Stimulated activated CD4-positive, alpha-beta T cell treated with anti-CD3 and anti-CD28 coated beads, TNF-alpha, amount 100 ng/mL, for 4 hours (primary cell): Measurements from ENCODE around the gene SDHC.
"Not testable (repeated sequence)": the region's sequence is repeated elsewhere in the genome, so short reads cannot be mapped to it uniquely, and the experiment has no call there.

Experiments used
- DNase-seq, 3 experiments: peaks; one replicate each; pipeline ENCODE4 v3.0.0-alpha.2; 2020; ENCODE audit warnings: low read depth in 3 of 3

SDHC gene

DNA sequence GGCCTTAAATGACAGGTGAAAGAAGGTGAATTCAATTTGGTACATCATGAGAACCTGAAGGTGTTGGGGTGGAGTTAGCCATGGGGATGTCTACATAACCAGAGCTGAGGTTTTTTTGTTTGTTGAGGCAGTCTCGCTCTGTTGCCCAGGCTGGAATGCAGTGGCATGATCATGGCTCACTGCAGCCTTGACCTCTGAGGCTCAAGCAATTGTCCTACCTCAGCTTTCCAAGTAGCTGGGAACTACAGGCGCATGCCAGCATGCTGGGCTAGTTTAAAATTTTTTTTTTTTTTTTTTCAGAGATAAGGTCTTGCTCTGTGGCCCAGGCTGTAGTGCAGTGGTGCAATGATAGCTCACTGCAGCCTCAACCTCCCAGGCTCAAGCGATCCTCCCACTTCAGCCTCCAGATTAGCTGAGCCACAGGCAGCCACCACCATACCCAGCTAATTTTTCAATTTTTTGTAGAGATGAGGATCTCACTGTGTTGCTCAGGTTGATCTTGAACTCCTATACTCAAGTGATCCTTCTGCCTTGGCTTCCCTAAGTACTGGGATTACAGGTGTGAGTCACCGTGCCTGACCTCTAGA is 2.5 kb upstream of the SDHC start:
- no peak for DNase-seq

DNA sequence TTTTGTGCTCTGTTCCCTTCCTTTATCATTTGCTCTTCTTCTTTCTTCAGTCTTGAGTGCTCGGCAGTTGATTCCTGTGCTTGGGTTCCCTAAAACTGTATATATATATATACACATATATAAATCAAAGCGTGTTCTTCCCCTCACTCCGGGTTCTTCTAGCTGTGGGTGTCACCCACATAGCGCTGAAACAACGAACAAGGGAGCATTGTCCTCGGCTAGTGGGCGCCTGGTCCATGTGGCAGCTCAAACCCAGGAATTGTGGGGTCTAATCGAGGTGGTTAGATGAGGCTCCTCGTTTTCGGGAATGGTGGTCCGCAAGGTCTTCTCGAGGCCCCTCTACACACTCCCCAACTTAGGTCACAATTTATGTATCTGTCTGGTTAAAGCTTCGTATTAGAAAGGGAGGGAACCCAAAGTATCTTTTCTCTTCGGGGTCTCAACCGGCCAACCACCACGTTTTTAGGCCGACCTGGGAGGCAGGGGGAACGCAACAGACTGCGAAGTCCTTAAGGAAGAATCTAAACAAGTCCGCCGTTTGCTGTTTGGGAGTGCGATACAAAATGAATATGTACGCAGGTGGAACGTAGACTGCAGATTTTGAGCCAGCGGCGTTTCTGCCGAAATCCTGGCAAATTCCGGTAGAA is 504 bp upstream of the SDHC start:
- no peak for DNase-seq

DNA sequence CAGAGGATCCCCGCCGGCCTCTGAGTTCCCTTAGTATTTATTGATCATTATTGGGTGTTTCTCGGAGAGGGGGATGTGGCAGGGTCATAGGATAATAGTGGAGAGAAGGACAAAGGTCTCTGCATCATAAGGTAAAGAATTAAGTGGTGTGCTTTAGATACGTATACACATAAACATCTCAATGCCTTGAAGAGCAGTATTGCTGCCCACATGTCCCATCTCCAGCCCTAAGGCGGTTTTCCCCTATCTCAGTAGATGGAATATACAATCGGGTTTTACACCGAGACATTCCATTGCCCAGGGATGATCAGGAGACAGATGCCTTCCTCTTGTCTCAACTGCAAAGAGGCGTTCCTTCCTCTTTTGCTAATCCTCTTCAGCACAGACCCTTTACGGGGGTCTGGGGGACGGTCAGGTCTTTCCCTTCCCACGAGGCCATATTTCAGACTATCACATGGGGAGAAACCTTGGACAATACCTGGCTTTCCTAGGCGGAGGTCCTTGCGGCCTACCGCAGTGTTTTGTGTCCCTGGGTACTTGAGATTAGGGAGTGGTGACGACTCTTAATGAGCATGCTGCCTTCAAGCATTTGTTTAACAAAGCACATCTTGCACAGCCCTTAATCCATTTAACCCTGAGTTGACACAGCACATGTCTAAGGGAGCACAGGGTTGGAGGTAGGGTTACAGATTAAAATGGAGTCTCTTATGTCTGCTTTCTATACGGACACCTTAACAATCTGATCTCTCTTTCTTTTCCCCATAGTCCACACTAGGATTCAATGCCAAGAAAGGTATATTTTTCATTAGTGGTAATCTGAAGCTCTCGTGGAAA is 1.9 kb downstream of the SDHC start:
- DNase-seq: not testable (repeated sequence)

DNA sequence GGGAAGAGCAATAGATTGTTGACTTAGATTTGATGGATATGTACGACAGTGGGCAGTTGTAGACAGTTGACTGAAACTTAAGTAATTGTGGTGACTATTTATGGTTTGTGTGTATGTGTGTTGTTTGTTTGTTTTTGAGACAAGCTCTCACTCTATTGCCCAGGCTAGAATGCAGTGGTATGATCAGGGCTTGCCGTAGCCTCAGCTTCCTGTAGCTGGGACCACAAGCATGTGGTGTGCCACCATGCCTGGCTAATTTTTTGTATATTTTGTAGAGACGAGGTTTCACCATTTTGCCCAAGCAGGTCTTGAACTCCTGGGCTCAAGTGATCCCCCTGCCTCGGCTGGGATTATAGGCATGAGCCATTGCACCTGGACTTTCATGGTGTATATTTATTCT is 9.8 kb downstream of the SDHC start:
- no peak for DNase-seq

DNA sequence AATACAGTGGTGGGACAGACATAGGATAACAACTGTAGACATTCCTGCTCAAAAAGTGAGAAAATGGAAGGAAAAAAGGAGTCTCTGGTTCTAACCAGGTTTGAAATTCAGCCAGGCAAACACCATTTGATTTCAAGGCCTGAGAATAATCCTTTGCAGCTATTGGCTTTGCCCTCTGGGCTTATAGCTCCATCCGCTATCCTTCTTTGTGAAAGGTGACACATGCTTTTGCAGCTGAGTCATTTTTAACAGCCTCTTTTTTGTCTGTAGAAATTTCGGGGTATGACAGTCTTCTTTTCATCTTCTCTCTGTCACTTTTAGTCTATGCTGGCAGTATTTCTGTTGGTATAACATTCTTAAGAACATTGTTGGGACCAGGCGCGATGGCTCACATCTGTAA is 16.2 kb downstream of the SDHC start:
- no peak for DNase-seq

DNA sequence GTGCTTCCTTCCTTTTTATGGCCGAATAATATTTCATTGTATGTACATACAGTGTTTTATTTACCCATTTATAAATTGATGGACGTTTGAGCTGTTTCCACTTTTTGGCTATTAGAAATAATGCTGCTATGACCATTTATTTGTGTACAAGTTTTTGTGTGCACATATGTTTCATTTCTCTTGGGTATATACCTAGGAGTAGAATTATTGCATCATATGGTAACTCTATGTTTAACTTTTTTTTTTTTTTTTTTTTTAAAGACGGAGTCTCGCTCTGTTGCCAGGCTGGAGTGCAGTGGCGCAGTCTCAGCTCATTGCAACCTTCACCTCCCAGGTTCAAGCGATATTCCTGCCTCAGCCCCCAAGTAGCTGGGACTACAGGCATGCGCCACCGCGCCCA is 19.0 kb downstream of the SDHC start:
- no peak for DNase-seq

DNA sequence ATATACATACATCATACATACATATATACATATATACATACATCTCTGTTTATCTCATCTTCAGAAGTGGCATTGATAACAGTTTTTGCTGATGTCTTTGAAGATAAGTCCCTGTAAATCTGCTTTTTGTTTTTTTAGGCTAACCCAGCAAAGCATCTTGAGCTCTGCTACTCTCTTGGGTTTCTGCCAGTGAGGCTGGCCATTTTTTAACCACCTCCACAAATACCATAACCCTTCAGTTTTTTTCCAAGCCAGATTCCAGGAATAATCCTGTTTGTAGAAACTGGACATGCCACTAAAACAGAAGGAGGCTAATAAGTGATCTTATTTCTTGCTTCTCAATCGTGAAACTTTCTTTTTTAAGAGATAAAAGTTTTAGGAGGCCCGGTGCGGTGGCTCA is 21.6 kb downstream of the SDHC start:
- no peak for DNase-seq

DNA sequence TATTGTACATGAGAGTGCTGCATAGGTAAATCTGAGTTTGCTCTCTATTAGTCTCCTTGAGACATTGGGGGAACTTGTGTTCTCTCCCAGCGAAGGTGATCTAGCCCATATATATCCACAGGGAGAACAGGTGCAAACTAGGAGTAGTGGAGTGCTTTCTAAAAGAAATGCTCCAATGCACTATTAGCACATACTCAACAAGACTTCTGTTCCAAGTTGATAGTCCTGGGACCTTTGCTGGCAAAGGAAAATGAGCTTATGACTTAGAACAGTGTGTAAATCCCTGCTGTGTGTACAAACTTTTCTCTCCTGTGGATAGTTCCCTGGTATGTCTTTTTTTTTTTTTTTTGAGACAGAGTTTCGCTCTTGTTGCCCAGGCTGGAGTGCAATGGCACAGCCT is 28.0 kb downstream of the SDHC start:
- no peak for DNase-seq

DNA sequence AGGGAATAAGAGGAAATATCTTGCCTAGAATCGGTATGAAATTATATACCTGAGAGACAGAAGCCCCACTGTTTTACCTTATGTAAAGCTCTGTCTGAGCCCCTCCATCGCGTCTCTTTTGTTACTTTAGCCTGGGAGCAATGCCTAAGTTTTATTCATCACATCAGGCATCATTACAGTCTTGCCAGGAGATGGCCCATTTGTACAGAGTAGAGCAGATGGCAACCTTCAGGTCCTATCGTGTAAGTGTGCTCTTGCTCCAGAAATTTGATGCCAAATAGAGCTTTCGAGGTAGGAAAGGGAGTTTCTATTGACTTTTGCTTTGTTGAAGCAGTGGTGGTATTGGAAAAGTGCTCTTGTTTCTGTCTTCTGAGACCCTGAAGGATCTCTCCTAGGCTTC is 28.6 kb downstream of the SDHC start:
- DNase-seq: no peak

DNA sequence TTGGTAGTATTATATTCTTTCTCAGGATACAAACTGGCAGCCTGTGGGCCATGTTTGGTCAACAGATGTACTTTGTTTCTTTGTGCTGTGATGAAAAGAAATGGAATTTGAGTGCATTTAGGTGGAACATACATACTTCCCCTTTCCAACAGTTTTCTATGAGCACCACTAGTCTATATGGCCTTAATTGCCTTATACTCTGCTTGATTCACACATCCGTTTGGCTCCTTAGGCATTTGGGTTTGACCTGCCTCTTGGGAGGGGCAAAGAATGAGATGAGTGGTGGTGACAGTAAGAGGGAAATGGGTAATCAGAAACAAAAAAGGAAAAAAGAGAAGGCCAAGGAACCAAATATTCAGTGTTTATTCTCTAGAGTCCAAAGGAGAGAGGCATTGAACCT is 36.5 kb downstream of the SDHC start:
- no peak for DNase-seq

DNA sequence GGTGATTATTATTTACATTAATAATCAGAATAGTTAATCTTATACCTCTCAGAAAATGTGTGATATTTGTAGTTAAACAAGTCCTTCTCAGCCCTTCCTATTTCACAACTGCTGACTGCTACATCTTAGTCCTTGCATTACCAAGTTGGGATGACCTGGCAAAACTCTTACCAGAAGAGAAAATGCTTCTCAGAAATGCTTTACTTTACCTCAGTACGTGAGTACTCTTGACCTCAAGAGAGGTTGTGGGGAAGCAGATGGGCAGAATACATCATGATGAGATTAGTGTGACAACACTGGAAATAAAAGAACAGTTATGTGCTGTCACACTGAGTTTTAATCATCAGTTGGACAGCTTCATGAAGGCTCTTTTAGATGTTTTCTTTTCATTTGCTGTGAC is 37.3 kb downstream of the SDHC start:
- DNase-seq: no peak

DNA sequence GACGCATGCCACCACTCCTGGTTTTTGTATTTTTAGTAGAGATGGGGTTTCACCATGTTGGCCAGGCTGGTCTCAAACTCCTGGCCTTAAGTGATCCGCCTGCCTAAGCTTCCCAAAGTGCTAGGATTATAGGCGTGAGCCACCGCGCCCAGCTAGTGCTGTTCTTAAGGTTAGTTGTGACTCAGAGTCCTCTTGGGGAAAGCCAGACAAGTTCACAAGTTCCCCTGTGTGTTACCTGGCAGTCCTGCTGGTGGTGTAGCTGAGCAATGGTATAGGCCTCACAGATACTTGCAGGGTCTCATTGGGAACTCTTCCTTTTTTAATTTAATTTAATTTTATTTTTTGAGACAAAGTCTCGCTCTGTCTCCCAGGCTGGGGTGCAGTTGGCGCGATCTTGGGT is 42.9 kb downstream of the SDHC start:
- no peak for DNase-seq

DNA sequence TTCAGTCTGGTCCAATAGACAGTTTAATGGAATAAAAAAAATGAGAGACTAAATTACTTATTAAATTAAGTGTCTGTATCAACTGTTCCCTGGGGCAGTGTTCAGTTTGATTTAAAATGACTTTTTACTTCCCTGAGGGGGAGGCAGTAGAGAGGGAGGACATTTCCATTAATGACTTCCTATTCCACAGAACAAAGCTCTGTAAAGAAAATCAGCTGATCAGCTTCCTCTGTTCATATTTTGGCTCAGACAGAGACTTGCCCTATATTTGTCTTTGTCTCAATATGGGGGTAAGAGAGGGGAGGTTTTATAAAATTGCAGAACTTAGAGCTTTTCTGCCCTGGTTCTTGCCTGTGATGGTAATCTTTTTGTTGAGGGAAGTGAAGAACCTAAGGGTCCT is 45.1 kb downstream of the SDHC start:
- DNase-seq: no peak

DNA sequence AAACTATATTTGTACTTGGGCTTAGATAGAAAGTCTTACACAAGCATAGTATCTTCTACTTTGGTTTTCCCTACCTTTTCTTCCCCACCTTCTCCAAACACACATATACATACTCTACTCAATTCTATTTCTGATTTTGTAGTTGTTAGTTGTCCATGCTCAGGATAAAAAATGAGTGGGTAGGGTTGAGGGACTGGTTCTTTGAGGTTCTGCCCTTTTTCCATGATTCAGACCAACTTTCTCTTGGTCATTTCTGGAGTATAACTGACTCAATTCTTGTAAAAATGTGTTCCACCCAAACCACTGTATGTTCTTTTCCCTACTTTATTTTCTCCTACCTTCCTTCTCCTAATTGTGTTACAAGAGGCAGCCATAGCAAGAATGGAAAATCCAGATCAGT is 50.2 kb downstream of the SDHC start:
- no peak for DNase-seq

DNA sequence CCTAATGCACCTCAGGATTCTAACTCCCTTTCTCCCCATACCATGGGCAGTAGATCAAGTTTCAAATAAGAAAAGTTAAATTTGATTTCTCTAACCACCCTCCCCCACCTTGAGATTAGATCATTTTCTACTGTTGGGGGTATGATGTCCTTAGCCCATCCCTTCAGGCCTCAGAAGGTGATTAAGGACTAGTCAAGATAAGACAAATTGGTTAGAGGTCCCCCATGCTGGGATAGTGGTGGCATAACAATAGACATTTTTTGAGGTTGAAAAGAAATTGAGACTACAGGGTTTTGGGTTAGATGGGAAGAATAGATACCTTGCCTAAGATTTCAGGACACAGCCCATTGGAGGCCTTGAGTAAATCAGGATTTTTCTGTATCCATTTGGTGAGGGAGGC is 51.0 kb downstream of the SDHC start:
- DNase-seq: no peak

DNA sequence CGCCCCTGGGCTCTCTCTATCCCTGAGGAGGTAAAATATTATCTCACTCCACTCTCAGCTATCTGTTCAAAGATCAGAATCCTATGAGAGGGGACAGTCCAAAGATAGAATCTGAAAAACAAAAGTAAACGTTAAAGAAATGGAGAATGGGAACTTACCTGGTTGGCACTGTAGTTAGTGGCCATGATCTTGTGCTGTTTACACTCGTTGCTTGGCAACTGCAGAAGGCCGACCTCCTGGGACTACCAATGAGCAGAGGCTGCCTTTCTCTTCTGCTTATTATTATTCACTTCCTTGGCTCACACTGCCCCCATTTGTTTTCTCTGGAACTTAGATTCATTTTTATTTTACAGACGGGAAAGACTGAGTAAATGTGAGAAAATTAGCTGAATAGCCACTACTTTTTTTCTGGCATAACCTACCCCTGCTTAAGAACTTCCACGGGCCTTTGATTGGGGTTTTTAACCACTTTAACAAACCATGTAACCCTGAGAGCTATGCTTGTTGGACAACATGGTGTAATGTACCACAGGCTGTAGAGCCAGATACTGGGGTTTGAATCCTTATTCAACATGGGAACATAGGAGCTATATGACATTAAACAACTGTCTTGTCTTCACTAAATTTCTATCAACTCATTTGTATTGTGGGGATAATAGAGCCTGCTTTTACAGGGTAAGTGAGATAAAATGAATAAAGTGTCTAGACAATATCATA is 53.7 kb downstream of the SDHC start, which contains the start of gene CFAP126:
CFAP126 (minus strand) TSS at position 193 of the 717 bp plus-strand sequence; CDS start at position 185, 8 bp downstream.
- no peak for DNase-seq

DNA sequence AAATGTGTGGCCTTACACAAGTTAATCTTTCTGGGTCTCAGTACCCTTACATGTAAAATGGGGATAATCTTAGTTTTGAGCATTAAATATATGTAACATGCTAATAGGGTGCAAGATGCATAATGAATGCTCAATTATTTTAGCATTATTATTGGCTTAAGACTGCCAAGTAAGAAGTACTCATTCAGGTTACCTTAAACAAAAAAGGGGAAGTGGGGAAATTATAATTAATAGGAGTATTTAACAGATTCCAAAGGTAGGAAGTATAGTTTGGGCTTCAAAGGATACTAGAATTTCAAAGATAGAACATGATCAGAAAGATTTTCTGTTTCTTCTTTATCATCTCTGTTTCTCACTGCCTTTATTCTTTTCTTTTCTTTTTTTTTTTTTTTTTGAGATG is 59.3 kb downstream of the SDHC start:
- no peak for DNase-seq

DNA sequence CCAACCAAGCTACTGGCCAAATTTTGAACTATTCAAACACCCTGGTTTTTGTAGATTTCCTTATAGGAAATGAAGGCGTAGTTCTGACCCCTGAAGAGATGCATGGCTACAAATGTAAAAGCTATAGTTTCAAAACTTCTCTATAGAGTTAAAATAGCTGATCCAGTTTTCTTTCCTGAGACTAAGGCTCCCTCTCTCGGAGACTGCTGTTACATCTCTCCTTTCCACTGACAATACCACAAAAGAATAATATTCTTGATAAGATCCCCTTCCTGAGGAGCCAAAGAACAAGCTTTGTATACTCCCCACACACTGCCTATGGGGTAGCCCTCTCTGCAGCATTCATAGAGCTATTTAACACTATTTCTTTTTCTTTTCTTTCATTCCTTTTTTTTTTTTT is 60.2 kb downstream of the SDHC start:
- no peak for DNase-seq

DNA sequence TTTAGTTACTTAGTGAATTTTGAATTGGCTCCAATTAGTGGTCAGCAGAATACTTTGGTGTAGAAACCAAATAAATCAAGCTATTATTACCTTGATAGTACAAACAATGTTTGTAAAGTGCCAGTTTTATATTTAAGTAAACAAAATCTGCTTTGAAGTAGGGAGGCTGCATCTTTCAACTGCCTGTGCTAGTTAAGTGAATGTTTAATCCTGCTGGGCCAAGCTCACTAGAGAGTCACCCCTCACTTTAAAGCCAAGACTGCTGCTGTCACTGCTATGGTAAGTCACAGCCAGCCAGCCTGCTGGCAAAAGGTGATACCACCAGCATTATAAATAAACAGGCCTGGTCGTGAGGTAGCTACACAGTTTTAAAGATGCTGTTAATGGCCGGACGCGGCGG is 63.8 kb downstream of the SDHC start:
- no peak for DNase-seq

DNA sequence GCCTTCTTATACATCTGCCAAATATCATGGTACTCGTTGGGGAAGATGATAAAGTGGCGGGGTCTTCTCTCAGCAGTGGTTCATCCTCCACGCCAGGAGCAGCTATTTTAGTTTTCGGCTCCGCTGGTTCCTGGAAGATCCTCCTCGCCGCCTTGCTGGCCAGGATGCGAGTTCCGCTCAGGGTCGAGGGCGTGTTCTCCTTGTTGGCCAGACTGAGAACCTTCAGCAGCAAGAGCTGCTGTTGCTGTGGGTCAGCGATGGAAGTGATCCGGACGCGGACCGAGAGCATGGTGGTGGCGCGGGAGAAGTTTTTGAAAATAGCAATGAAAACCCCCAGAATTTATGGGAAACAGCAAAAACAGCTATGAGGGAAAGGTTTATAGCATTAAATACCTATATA is 64.9 kb downstream of the SDHC start:
- no peak for DNase-seq

DNA sequence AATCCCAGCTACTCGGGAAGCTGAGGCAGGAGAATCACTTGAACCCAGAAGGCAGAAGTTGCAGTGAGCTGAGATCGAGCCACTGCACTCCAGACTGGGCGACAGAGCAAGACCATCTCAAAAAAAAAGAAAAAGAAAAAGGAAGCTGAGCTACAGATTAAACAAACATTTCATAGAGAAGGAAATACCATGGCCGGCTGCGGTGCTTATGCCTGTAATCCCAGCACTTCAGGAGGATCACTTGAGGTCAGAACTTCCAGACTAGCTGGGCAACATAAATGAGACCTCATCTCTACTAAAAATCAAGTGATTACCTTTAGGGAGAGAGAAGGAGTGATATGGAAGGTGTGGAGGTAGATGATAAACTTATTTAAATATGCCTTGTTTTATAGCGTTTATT is 67.5 kb downstream of the SDHC start:
- DNase-seq: no peak

DNA sequence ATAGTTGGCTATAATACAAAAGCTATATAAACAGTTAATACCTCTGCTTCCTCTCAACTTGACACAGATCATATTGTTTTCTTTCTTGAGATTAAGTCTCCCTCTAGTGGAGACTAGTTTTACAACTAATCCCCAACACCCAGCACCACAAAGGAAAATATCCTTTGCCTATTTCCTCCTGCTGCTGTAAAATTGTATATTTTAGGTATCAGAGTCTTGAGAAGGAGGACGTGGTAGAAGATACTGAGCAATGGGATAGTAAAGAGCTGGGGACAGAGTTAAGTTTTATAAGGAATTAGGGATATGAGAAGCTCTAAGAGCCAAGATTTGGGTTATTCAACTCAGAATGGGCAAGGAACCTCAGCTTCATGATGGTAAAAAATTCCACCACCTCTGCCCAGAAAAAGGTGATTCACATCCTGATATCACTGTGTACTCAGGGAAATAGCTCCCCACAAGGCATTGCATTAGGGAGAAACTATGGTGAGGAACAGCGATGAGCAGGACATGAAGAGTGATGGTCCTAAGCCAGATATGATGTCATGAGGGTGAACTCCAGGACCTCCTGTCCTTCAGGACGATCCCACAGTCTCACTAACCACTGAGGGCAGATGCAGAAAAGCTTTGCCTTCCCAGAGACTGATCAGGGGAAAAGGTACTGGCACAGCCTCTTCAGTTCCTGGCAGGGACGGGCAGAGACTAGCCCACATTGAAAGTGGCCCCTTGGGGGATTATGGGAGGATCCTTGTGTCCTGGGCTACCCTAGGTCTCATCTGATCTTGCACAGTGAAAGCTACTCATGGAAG is 68.2 kb downstream of the SDHC start:
- no peak for DNase-seq
